Central memory CD8-positive, alpha-beta T cell (primary cell): Measurements from ENCODE around the gene AZI2.

Experiments
- ATAC-seq: fragments of 150-1000 bp; cut with Tn5 transposase; replicated peaks from 2 replicates; pipeline ENCODE4 v1.10.0; 2022; ENCODE audit warnings: mild to moderate bottlenecking, moderate FRiP score, moderate number of reproducible peaks; ENCODE audit not compliant: poor library complexity, severe bottlenecking; ENCODE audit errors: extremely low read depth
- DNase-seq, 2 donors: peaks; one replicate each; pipeline ENCODE4 v3.0.0; 2021; ENCODE audit warnings: low spot score in 2 of 2
- H3K27ac Mint-ChIP-seq: one replicate; pipeline ENCODE4 v1.8.0; 2022; ENCODE audit warnings: low read depth, mild to moderate bottlenecking, moderate library complexity, mixed read lengths
- H3K27me3 Mint-ChIP-seq: one replicate; pipeline ENCODE4 v1.8.0; 2022; ENCODE audit warnings: mixed read lengths
- H3K36me3 Mint-ChIP-seq: one replicate; pipeline ENCODE4 v1.8.0; 2022; ENCODE audit warnings: mild to moderate bottlenecking, moderate library complexity, mixed read lengths; ENCODE audit not compliant: insufficient read depth
- H3K4me1 Mint-ChIP-seq: one replicate; pipeline ENCODE4 v1.8.0; 2022; ENCODE audit warnings: mixed read lengths
- H3K4me3 Mint-ChIP-seq: one replicate; pipeline ENCODE4 v1.8.0; 2022; ENCODE audit warnings: mild to moderate bottlenecking, moderate library complexity, mixed read lengths
- H3K9me3 Mint-ChIP-seq: one replicate; pipeline ENCODE4 v1.8.0; 2022; ENCODE audit warnings: mixed read lengths

AZI2 gene

DNA sequence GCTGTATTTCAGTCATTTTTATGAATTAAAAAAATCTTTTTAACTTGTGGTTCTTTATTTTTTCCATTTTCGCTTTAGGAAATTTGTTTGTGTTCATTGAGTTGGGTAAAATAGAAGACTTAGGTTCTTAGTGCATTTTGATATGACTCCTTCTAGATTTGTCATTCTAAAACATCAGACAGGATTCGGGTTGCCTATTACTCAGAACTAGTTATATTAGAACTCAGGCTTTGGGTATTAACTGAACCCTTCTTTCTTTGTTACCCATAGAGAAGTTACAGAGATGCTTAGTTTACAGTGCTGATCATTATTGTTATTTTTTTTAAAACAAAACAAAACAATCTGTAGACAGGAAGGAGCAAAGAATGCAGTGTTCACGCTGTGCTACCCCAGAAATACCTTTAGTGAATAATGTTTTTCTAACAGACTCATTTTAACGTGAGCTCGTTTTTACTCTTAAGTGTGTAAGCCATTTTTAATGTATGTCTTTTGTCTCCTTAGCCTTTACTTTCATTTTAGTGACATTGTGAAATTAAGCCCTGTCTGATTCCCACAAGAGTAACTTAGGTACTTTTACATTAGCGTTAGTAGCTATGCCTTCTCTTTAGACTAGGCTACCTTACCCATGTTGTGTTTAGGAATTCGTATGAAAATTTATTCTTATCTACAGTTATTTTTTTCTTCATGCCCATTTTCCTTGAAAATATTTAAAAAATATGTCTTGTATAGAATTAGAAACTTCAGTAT is 53.8 kb downstream of the AZI2 start:
- ATAC-seq = peak; percentile 15
- Mint-ChIP-seq H3K4me3 (peak overlapping the region; percentile 86), H3K27ac (peak overlapping the region; percentile 94), H3K27me3 (no peaks in the 10 kb centered on the region), H3K4me1 (peaks cover 44% of the 10 kb centered on the region), H3K36me3 (peaks cover 23% of the 10 kb centered on the region), H3K9me3 (no peaks in the 10 kb centered on the region)
- no peak for DNase-seq

DNA sequence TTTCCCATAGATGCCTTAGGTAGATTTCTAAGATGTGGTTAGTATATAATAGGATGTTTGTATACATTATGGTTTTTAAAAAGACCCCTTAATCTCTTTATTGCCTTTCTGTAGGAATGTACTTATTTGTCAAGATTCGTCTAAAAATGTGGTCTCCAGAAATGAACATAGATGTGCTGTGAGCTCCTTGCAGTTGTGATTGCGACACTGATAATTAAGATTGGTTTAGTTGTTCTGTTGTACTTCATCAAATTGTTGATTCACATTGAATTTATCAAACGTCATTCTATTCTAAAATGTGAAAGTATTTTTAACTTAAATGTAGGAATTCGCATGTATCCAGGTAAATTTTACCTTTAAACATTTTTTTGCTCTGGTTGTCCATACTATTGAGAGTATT is 56.0 kb downstream of the AZI2 start:
- Mint-ChIP-seq H3K27ac (peak overlapping the region; percentile 94), H3K4me1 (peaks cover 44% of the 10 kb centered on the region), H3K27me3 (no peaks in the 10 kb centered on the region), H3K36me3 (peaks cover 14% of the 10 kb centered on the region), H3K4me3 (peak overlapping the region; percentile 86), H3K9me3 (no peaks in the 10 kb centered on the region)
- DNase-seq = no peak
- no peak for ATAC-seq

DNA sequence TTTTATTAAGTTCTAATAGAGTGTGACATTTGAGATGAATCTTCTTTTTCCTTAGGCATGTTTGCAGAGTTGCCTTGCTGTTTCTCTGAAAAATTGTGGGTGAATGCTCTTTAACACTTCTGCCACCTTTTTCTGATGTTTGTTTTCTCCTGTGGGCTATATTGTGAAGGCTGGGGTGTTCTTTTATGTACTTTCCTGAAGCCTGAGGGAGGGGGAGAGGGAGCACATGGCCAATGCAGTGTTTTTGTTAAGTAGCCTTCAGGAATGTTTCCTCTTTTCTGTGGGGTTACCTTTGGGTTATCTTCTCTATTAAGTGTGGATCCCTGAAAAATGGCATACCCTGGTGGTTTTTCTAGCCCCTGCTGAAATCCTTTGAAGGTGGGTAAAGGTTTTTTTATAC is 57.0 kb downstream of the AZI2 start:
- H3K36me3 Mint-ChIP-seq = peaks cover 12% of the 10 kb centered on the region
- H3K27me3 Mint-ChIP-seq = no peaks in the 10 kb centered on the region
- no peaks in the 10 kb centered on the region for H3K9me3 Mint-ChIP-seq
- ATAC-seq (no peak), DNase-seq (no peak)
- peak overlapping the region; percentile 86 for H3K4me3 Mint-ChIP-seq
- H3K27ac Mint-ChIP-seq = peak overlapping the region; percentile 94
- peaks cover 41% of the 10 kb centered on the region for H3K4me1 Mint-ChIP-seq

DNA sequence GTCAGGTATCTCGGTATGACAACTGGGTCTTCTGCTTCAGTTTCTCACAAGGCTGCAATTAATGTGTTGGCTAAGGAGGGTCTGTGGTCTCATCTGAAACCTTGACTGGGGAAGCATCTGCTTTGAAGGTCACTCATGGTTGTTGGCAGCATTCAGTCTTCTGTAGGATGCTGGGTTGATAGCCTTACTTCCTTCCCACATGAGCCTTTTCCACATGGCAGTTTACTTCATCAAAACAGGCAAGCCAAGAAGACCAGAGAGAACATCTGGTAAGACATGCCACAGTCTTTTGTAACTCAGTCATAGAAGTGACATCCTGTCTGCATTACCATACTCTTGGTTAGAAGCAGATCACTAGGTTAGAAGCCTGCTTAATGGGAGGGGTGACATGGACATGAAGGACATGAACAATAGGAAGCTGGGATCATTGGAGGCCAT is 57.7 kb downstream of the AZI2 start:
- Mint-ChIP-seq H3K27me3 (no peaks in the 10 kb centered on the region), H3K4me1 (peaks cover 45% of the 10 kb centered on the region), H3K9me3 (no peaks in the 10 kb centered on the region), H3K27ac (peak overlapping the region; percentile 94), H3K4me3 (peak overlapping the region; percentile 86), H3K36me3 (peaks cover 10% of the 10 kb centered on the region)
- ATAC-seq = peak; percentile 44
- no peak for DNase-seq

DNA sequence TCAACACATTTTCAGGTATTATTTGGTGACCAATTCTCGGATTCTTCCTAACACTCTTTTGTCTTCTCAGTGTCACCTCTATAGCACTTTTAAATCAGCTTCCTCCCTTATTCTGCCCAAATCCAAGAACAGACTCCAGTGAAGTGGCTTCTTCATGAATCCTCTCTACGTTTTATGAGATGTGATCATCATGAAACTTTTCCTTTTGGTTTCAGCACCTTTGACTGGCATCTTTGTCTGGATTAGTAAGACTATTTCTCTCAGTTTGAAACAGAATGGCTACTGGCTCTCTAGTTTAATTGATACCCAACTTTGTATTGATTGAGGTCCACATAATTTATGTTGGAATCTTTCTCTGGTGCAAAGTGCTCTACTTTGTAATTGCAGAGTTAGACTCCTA is 61.6 kb downstream of the AZI2 start:
- Mint-ChIP-seq H3K4me3 (peak overlapping the region; percentile 69), H3K27me3 (no peaks in the 10 kb centered on the region), H3K27ac (peak overlapping the region; percentile 67), H3K36me3 (peaks cover 2% of the 10 kb centered on the region), H3K4me1 (peaks cover 58% of the 10 kb centered on the region), H3K9me3 (no peaks in the 10 kb centered on the region)
- DNase-seq (no peak), ATAC-seq (no peak)

DNA sequence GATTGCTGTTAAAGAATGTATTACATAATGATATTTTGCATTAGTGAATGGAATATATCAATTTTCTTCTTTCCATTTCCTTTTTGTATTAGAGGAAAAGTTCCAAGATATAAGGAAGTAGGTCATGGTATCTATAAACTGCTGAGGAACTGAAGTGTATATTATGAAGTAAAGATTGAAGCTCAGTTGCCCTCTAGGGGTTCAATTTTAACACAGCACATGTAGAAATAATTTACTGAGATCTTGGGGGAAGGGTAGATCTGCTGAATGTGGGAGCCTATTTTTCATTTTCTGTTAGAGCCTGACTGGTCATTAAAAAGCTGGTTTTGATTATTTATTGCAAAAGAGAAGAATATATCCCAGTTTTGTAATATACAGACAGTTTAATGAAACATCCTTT is 62.0 kb downstream of the AZI2 start:
- H3K9me3 Mint-ChIP-seq = no peaks in the 10 kb centered on the region
- DNase-seq (no peak), ATAC-seq (peak; percentile 73)
- peak overlapping the region; percentile 69 for H3K4me3 Mint-ChIP-seq
- H3K36me3 Mint-ChIP-seq = peaks cover 2% of the 10 kb centered on the region
- H3K27ac Mint-ChIP-seq = peak overlapping the region; percentile 67
- H3K27me3 Mint-ChIP-seq = no peaks in the 10 kb centered on the region
- peaks cover 60% of the 10 kb centered on the region for H3K4me1 Mint-ChIP-seq

DNA sequence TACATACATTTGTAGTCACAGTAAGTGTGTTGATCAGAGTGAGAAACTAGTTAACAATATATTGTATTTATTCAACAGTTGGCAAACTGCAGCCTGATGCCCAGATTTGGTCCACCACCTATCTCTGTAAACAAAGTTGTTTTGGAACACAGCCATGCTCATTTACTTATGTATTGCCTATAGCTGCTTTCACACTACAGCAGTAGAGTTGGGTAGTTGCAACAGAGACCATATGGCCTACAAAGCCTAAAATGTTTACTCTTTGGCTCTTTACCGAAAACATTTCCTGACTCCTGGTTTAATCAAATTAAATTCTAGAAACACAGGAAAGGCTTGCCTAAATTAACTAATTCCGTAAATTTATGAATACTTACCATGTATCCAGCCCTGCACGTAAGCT is 67.8 kb downstream of the AZI2 start:
- H3K27ac Mint-ChIP-seq = no peak overlapping the region
- H3K4me1 Mint-ChIP-seq = peaks cover 61% of the 10 kb centered on the region
- no peaks in the 10 kb centered on the region for H3K9me3 Mint-ChIP-seq
- H3K36me3 Mint-ChIP-seq = peaks cover 5% of the 10 kb centered on the region
- ATAC-seq (no peak), DNase-seq (no peak)
- H3K27me3 Mint-ChIP-seq = no peaks in the 10 kb centered on the region
- H3K4me3 Mint-ChIP-seq = no peak overlapping the region

DNA sequence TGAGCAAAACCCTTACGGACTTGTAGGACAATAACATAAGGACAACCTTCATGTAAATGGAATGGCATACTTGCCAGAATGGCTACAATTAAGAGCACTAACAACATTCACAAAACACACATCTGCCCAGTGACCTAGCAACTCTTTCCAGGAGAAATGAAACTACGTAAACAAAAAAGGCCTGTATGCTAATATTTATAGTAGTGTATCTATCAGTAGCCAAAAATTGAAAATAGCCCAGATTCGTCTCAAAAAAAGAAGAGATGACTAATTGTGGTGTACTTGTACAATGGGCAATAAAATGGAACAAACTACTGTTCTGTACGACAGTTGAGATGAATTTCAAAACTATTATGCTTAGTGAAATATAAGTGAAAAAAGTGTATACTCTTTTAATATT is 68.9 kb downstream of the AZI2 start:
- Mint-ChIP-seq H3K4me1 (peaks cover 56% of the 10 kb centered on the region), H3K9me3 (no peaks in the 10 kb centered on the region), H3K4me3 (no peak overlapping the region), H3K36me3 (peaks cover 14% of the 10 kb centered on the region), H3K27ac (peak overlapping the region; percentile 71), H3K27me3 (no peaks in the 10 kb centered on the region)
- no peak for ATAC-seq
- no peak for DNase-seq

DNA sequence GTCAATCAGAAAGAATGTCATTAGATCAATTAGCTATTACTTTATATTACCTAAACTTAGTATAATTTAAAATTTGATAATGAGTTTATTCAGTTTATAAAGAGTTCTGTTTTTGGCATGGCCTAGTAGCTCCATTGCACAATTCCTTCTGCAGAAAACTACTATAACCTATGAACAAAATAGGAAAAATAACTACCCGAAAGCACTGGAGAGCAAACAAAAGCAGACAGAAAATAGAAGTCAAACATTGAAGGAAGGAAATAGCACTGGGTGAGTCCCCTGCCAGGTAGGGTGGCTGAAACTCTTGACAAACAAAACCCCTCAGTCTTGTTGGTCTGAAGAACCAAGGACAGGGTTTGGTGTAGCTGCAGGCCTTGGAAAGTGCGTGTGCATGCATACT is 69.7 kb downstream of the AZI2 start:
- Mint-ChIP-seq H3K36me3 (peaks cover 15% of the 10 kb centered on the region), H3K9me3 (peaks cover 6% of the 10 kb centered on the region), H3K4me1 (peaks cover 53% of the 10 kb centered on the region), H3K27ac (peak overlapping the region; percentile 71), H3K4me3 (no peak overlapping the region), H3K27me3 (no peaks in the 10 kb centered on the region)
- ATAC-seq (no peak), DNase-seq (no peak)

DNA sequence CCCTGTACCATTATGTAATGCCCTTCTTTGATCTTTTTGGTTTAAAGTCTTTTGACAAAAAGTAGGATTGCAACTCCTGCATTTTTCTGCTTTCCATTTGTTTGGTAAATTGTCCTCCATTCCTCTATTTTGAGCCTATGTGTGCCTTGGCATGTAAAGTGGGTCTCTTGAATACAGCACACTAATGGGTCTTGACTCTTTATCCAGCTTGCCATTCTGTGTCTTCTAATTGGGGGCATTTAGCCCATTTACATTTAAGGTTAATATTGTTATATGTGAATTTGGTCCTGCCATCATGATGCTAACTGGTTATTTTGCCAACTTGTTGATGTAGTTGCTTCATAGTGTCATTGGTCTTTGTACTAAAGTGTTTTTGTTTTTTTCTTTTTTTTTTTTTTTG is 74.8 kb downstream of the AZI2 start:
- Mint-ChIP-seq H3K27me3 (no peaks in the 10 kb centered on the region), H3K4me3 (no peak overlapping the region), H3K4me1 (peaks cover 43% of the 10 kb centered on the region), H3K27ac (peak overlapping the region; percentile 19), H3K36me3 (peaks cover 30% of the 10 kb centered on the region), H3K9me3 (peaks cover 25% of the 10 kb centered on the region)
- DNase-seq (no peak), ATAC-seq (no peak)
